Endothelial cell of umbilical vein (primary cell): Measurements from ENCODE around the gene IRF8. TPM values are rescaled to one million over a fixed set of nuclear protein-coding genes. Genes with fewer than 3 reads are reported as not detected.

Experiments
- BruUV-seq: library from RNA; stranded (reverse); fragments of 400-500 nt; replicated peaks from 2 replicates; lab custom pipeline; 2021; lab: Mats Ljungman, UMichigan
- CTCF ChIA-PET: fragments of 300-600, 350-600 bp; sonication (Branson Sonifier 250); formaldehyde crosslinking; loops from one replicate; lab custom pipeline; 2021; ENCODE audit warnings: antibody characterized with exemption, inconsistent platforms; lab: Charles Lee
- POLR2A ChIA-PET: fragments of 300-600, 350-600 bp; sonication (Branson Sonifier 250); formaldehyde crosslinking; loops from one replicate; lab custom pipeline; 2021; ENCODE audit warnings: antibody characterized with exemption, inconsistent platforms; lab: Charles Lee
- DNase-seq: peaks from one replicate; pipeline ENCODE4 v3.0.0-alpha.2; 2011; ENCODE audit warnings: low read depth, low spot score
- FAIRE-seq: peaks from 2 replicates; lab custom pipeline; 2011; peaks lifted over from hg19 to GRCh38; lab: Jason Lieb, UNC
- H2AFZ ChIP-seq: 2 replicates; pipeline ENCODE4 v1.6.0; 2012; ENCODE audit warnings: low read depth, low read length, control low read depth, inconsistent platforms
- H3K27ac ChIP-seq: 2 replicates; pipeline ENCODE4 v1.5.1; 2011; ENCODE audit warnings: low read depth, mild to moderate bottlenecking, control low read depth, low read length, moderate library complexity; ENCODE audit not compliant: insufficient read depth
- H3K27me3 ChIP-seq, 2 experiments: 2 replicates each; pipeline versions ENCODE4 v1.6.0 to v1.6.1; 2011; ENCODE audit warnings: low read length in 2 of 2, mixed read lengths in 1 of 2; ENCODE audit not compliant: control insufficient read depth in 2 of 2, insufficient read depth in 2 of 2
- H3K36me3 ChIP-seq, 2 experiments: 2 replicates in 1 of 2; 3 replicates in 1 of 2; pipeline ENCODE4 v1.5.1; 2011; ENCODE audit warnings: low read length in 2 of 2, mild to moderate bottlenecking in 1 of 2, moderate library complexity in 1 of 2; ENCODE audit not compliant: control insufficient read depth in 2 of 2, insufficient read depth in 2 of 2; ENCODE audit errors: extremely low read depth in 1 of 2
- H3K4me1 ChIP-seq: 3 replicates; pipeline ENCODE4 v1.5.1; 2011; ENCODE audit warnings: mild to moderate bottlenecking, low read length; ENCODE audit not compliant: control insufficient read depth, insufficient read depth; ENCODE audit errors: extremely low read depth
- H3K4me2 ChIP-seq: 2 replicates; pipeline ENCODE4 v1.6.1; 2011; ENCODE audit warnings: low read length, control low read depth, mixed read lengths; ENCODE audit not compliant: insufficient read depth
- H3K4me3 ChIP-seq, 3 experiments: fragments of 200-600 bp in 1 of 3; sonication (generic), shearing (Covaris generic) in 1 of 3; replicated peaks in 1 of 3; 2 replicates each; pipeline ENCODE4 v1.5.1; 2011 to 2016; ENCODE audit warnings: control low read depth in 3 of 3, low read length in 3 of 3, mild to moderate bottlenecking in 2 of 3, inconsistent platforms in 1 of 3, low read depth in 1 of 3, moderate library complexity in 1 of 3; ENCODE audit not compliant: insufficient read depth in 1 of 3
- H3K79me2 ChIP-seq: 2 replicates; pipeline ENCODE4 v1.6.0; 2012; ENCODE audit warnings: low read length, inconsistent platforms; ENCODE audit not compliant: control insufficient read depth, insufficient read depth
- H3K9ac ChIP-seq: replicated peaks from 2 replicates; pipeline ENCODE3; 2011; ENCODE audit warnings: low read length, control low read depth; ENCODE audit not compliant: insufficient read depth; ENCODE audit errors: extremely low read depth
- H3K9me1 ChIP-seq: replicated peaks from 3 replicates; pipeline ENCODE4 v1.6.0; 2011; ENCODE audit warnings: mild to moderate bottlenecking, low read length; ENCODE audit not compliant: control insufficient read depth, insufficient read depth; ENCODE audit errors: extremely low read depth
- H3K9me3 ChIP-seq: replicated peaks from 2 replicates; pipeline ENCODE4 v1.5.1; 2012; ENCODE audit warnings: low read length, inconsistent platforms; ENCODE audit not compliant: control insufficient read depth, insufficient read depth
- H4K20me1 ChIP-seq: replicated peaks from 2 replicates; pipeline ENCODE3; 2011; ENCODE audit warnings: mild to moderate bottlenecking, low read length; ENCODE audit not compliant: control insufficient read depth, insufficient read depth; ENCODE audit errors: extremely low read depth
- EZH2 ChIP-seq: IDR thresholded peaks from 2 replicates; pipeline ENCODE4 v1.6.1; 2012; ENCODE audit warnings: borderline replicate concordance, low read depth, mild to moderate bottlenecking, moderate library complexity, low read length, inconsistent platforms; ENCODE audit not compliant: severe bottlenecking
- JUN ChIP-seq: IDR thresholded peaks from 2 replicates; pipeline ENCODE4 v1.6.1; 2011; ENCODE audit warnings: borderline replicate concordance, low read depth; ENCODE audit not compliant: insufficient read length, insufficient read depth
- POLR2A ChIP-seq: IDR thresholded peaks from 2 replicates; pipeline ENCODE4 v1.6.1; 2012; ENCODE audit warnings: low read depth, mild to moderate bottlenecking, control low read depth, low read length
- dilution Hi-C: fragments of 300-500 bp; cut with MboI; formaldehyde crosslinking; loops from one replicate; pipeline ENCODE4 v1.15.0; 2019; ENCODE audit warnings: low sequenced_read_pairs; ENCODE audit not compliant: extremely low pct_ligation_motif_present
- intact Hi-C: fragments of 100-400 bp; cut with micrococcal nuclease; formaldehyde crosslinking; loops from one replicate; pipeline ENCODE4 v1.10.0; 2022
- polyA plus RNA-seq, 4 experiments: library from polyadenylated mRNA; depleted of rRNA in 3 of 4; stranded (reverse) in 3 of 4; unstranded in 1 of 4; fragments of >200 nt; gene quantifications; 2 replicates each; pipeline versions ENCODE4 v1.2.1 to v1.2.3, GENCODE V29; 2011 to 2012; ENCODE audit warnings: missing spikeins in 1 of 4
- total RNA-seq: library from RNA; stranded (reverse); gene quantifications from 2 replicates; pipeline ENCODE4 v1.2.3, GENCODE V29; 2021

IRF8 gene
- total and polyA plus RNA-seq, 2 donors (not counting 3 experiments of a cell fraction or from before 2014, with no cell fraction given) = not detected

DNA sequence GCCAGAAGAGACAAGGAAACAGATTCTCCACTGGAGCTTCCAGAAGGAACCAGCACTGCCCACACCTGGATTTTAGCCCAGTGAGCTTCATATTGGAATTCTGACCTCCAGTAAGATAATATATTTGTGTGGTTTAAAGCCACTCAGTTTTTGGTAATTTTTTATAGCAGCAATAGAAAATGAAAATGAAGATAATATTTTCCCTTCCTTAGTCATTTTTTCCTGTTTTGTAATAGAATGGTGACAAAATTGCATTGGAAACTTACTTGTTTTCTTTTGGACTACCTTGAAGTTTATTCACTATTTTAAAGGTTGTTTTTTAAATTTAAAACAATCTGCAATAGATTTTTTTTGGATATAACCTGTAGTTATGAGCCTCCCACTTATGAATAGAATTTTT lies 29.8 kb upstream of the IRF8 start:
- no peak overlapping the region for H3K4me2 ChIP-seq
- no peaks in the 10 kb centered on the region for H3K79me2 ChIP-seq
- FAIRE-seq (no peak), DNase-seq (no peak)
- dilution Hi-C loops = no loop called here
- H3K4me1 ChIP-seq = no peaks in the 10 kb centered on the region
- TF ChIP-seq POLR2A = no peak
- H3K9me3 ChIP-seq = no peaks in the 10 kb centered on the region
- H3K36me3 ChIP-seq = no peaks in the 10 kb centered on the region
- H2AFZ ChIP-seq = no peak overlapping the region
- no peak overlapping the region for H3K4me3 ChIP-seq
- intact Hi-C loops = no loop called here
- H3K27me3 ChIP-seq = peaks cover 15 to 19% of the 10 kb centered on the region in 2 experiments
- no TSS peak for BruUV-seq
- no peaks in the 10 kb centered on the region for H3K9me1 ChIP-seq
- ChIA-PET CTCF (interaction anchor here (1.5 kb wide), 1 partner anchor 48 kb away, joined by 4 read pairs; no protein-coding TSS in a partner anchor), POLR2A (no interaction called here)
- H4K20me1 ChIP-seq = no peaks in the 10 kb centered on the region
- H3K9ac ChIP-seq = no peak overlapping the region
- no peak overlapping the region for H3K27ac ChIP-seq

DNA sequence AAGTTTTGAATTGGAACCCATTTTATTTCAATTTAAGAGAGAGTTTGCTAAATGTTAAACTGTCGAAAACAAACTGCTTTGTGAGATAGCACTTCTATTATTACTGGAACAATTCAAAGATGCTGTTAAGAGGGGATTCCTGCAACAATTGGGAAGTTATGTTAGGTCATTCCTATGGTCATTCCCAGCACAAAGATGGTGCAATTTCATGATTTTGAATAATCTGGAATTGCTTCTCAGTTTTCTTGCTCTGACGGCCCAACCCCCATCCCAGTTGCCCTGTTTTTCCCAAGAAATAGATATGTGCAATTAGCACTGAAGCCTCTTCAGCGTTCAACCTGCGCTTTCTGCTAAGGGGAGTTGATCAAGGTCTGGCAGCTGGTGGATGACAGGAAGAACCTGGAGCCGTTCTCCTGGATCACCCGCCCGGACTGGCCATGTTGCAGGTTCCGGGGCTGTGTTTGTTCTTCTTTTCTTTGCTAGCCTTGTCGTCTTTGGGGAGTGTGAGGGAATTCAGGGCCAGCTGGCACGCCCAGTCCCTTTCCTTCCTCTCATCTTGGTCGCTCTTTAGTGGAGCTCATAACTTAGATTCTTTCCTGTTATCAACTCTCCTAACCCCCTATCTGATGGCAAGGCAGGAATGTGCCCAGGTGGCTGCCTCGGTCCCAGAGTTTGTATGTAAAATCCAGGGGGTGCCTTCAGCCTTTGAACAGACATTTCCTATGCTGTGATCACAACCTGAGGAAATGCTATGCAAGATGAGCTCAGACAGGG lies 29.0 kb upstream of the IRF8 start:
- H4K20me1 ChIP-seq = no peaks in the 10 kb centered on the region
- H3K9ac ChIP-seq = no peak overlapping the region
- no peaks in the 10 kb centered on the region for H3K79me2 ChIP-seq
- peaks cover 15 to 19% of the 10 kb centered on the region in 2 experiments for H3K27me3 ChIP-seq
- no peaks in the 10 kb centered on the region for H3K9me1 ChIP-seq
- H2AFZ ChIP-seq = no peak overlapping the region
- H3K27ac ChIP-seq = no peak overlapping the region
- CTCF ChIA-PET = interaction anchor here (1.2 to 1.5 kb wide), 2 partner anchors 9 to 48 kb away, joined by 4 to 5 read pairs; no protein-coding TSS in a partner anchor
- dilution Hi-C loops = no loop called here
- FAIRE-seq = no peak
- H3K9me3 ChIP-seq = no peaks in the 10 kb centered on the region
- DNase-seq = no peak
- no peak overlapping the region for H3K4me3 ChIP-seq
- TF ChIP-seq JUN (no peak), EZH2 (peak; percentile 44)
- H3K36me3 ChIP-seq = no peaks in the 10 kb centered on the region
- BruUV-seq = no TSS peak
- intact Hi-C loops = no loop called here
- no peaks in the 10 kb centered on the region for H3K4me1 ChIP-seq
- POLR2A ChIA-PET = no interaction called here
- H3K4me2 ChIP-seq = no peak overlapping the region
